D721Med (cell line): Measurements from ENCODE around the gene MIXL1.

Experiments used
- DNase-seq: peaks from one replicate; pipeline ENCODE4 v3.0.0; 2011; ENCODE audit warnings: low spot score; ENCODE audit not compliant: insufficient read length
- FAIRE-seq: peaks from 2 replicates; lab custom pipeline; 2011; peaks lifted over from hg19 to GRCh38; lab: Jason Lieb, UNC
- TF ChIP-seq, protein P1 (sequence below): IDR thresholded peaks from 2 replicates; pipeline ENCODE4 v1.5.1; 2012; ENCODE audit warnings: mild to moderate bottlenecking, control low read depth; ENCODE audit not compliant: insufficient read depth; ENCODE audit errors: missing control alignments

The MIXL1 gene

DNA sequence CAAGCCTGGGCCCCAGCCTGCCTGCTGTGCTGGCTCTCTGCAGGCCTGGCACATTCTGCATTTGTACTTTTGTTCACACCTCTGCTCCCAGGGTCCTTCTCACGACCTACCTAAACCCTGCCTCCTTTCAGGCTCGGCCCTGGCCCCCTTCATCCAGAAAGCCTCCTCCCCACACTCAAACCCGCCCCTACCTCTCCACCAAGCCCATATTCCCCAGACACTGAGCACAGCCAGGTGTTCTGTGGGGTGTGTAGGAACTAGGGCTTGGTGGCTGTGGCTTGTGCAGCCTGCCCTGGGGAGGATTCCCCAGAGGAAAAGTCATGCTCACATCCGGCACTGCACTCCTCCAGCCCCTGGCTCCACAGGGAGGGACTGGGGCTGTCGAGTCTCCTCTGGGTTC lies 8.2 kb upstream of the MIXL1 start:
- FAIRE-seq = no peak
- no peak for DNase-seq
- TF ChIP-seq, protein P1, sequence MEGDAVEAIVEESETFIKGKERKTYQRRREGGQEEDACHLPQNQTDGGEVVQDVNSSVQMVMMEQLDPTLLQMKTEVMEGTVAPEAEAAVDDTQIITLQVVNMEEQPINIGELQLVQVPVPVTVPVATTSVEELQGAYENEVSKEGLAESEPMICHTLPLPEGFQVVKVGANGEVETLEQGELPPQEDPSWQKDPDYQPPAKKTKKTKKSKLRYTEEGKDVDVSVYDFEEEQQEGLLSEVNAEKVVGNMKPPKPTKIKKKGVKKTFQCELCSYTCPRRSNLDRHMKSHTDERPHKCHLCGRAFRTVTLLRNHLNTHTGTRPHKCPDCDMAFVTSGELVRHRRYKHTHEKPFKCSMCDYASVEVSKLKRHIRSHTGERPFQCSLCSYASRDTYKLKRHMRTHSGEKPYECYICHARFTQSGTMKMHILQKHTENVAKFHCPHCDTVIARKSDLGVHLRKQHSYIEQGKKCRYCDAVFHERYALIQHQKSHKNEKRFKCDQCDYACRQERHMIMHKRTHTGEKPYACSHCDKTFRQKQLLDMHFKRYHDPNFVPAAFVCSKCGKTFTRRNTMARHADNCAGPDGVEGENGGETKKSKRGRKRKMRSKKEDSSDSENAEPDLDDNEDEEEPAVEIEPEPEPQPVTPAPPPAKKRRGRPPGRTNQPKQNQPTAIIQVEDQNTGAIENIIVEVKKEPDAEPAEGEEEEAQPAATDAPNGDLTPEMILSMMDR = no peak

DNA sequence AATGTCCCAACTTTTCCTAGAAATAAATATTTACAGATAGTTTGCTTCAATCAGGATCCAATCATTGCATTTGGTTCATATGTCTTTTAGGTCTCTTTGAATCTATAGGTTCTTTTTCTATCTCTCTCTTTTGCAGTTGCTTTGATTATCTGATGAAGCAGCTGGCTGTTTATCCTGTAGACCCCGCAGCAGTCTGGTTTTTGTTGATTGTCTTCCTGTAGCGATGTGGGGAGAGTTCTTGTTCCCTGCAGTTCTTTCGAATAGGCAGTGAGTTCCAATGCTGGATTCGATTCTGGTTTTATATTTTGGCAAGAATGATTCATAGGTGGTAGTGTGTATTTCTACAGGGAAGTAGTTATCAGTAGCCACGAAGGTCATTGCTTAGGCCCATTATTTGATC lies 7.4 kb upstream of the MIXL1 start:
- DNase-seq (no peak), FAIRE-seq (no peak)
- TF ChIP-seq, protein P1 = no peak

DNA sequence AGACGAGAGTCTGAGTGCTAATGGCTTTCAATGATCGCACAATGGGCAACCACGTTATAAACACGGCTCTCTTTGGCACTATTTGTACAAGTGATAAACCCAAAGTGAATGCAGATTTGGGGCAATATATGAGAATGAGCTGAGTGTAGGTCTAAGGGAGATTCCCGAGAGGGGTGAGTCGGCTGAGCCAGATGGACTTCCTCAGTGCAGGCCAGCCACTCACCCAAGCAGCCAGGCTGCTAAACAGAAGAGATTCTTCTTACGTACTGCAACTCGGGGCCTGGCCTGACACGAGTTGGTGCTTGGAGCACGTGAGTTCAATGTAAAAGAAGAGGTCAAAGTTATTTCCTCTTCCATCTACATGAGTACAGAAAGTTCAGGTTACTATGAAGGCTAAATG lies 6.2 kb upstream of the MIXL1 start:
- TF ChIP-seq, protein P1 = no peak
- FAIRE-seq (no peak), DNase-seq (no peak)

DNA sequence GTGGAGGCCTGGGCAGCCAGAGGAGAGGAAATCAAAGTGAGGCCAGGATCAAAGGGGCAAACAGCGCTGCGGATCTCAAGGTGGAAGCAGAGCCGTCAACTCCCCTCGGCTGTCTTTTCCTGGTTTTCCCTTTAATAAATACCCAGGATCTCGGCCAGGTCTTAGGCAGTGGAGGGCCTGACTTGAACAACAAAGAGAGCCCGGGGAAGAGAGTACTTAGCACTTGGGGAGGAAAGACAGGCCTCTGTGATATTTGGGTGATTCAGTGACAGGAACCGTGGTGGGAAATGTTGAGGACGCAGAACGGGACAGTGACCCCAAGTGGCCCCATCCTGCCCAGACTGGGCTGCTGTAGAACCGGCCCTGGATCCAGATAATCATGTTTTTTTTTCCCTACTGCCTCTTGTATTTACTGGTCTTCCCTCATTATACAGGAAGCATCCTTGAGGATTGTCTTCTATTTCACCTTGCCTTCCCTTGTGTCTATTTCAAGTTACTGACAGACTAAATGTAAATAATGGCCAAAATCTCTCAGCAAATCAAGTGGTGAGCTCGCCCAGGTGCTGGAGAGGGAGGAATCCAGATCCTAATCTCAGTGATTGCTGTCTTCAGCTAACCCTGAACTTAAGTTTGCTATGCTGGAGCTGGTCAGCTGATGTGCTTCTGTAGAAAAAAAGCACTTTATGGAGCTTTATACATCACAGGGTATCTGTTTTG lies 2.8 kb upstream of the MIXL1 start:
- DNase-seq = no peak
- TF ChIP-seq, protein P1 = no peak
- FAIRE-seq = no peak

DNA sequence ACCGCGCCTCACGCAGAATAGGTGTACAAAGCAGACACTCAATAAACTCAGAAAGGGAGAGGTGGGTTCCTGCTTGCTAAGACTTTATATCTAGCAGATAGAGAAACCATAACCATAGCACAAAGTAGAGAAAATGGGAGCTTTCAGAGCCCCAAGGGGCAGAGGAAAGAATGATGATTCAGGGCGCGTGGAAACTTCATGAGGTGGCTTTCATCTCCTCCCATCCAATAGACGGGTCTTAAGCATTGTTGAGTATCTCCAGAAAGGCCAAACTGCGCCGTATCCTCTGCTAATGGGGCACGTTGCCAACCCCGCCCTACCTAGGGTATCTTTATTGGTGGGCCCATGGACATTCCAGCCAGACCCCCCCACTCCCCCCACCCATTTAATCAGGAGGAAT lies 778 bp upstream of the MIXL1 start:
- no peak for DNase-seq
- TF ChIP-seq, protein P1 = no peak
- FAIRE-seq = no peak

DNA sequence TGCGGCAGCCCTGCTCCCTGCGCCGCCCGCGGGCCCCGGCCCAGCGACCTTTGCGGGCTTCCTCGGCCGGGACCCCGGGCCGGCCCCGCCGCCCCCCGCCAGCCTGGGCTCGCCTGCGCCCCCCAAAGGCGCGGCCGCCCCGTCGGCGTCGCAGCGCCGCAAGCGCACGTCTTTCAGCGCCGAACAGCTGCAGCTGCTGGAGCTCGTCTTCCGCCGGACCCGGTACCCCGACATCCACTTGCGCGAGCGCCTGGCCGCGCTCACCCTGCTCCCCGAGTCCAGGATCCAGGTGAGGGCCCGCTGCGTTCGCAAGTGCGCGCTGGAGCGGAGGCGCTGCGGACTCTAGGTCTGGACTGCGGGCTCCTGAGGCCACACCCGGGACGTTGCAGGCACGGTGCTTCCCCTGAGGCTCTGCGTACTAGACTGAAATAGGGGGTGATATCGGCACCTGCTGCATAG lies 351 bp downstream of the MIXL1 start:
- no peak for DNase-seq
- FAIRE-seq = no peak
- TF ChIP-seq, protein P1 = peak; percentile 47

DNA sequence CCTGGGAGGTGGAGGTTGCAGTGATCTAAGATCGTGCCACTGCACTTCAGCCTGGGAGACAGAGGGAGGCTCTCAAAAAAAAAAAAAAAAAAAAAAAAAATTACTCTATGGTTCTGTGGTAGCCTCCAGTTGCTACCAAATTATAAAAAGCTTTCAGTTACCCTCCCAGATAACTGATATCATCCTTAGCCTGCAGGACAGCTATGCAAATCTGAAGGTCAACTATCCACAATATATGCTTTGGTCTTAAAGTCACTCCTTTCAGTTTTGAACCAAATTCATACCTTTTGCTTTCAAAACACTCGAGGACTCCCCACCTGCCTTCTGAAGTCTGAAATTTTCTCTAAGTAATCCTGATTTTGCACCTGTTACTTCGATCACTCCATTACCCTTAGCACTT lies 3.1 kb downstream of the MIXL1 start:
- FAIRE-seq (no peak), DNase-seq (no peak)
- TF ChIP-seq, protein P1 = no peak
